ENCODE results near the gene C12orf42. TPM values are rescaled to one million over a fixed set of nuclear protein-coding genes. Genes with fewer than 3 reads are reported as not detected.

The C12orf42 gene
- total RNA-seq, 1 experiment from 2014 or later, result not detected

- Mint-ChIP-seq H3K27me3 (ENCODE audit: low read depth) (peaks cover 4% of the 10 kb centered on the region; the same call in 1 of the 2 replicates), H3K4me1 (peaks cover 0 to 5% of the 10 kb centered on the region in 2 experiments; a peak in 2 of 4 replicates), H3K27ac (no peak overlapping the region), H3K9me3 (peaks cover 0 to 2% of the 10 kb centered on the region in 2 experiments; a peak in 3 of 5 replicates), H3K36me3 (ENCODE audit: insufficient read depth in 1 of 3, low read depth in 3 of 3) (peaks cover 0 to 2% (median 0%) of the 10 kb centered on the region in 3 experiments; a peak in 1 of 7 replicates), H3K4me3 (no peak overlapping the region)
- Histone ChIP-seq H3K27ac (ENCODE audit: insufficient read length, low read depth, low read length) (no peak overlapping the region), H2BK15ac (ENCODE audit: low read depth, low read length) (no peak overlapping the region), H3K56ac (ENCODE audit: insufficient read length, low read depth, low read length) (no peak overlapping the region), H3K4ac (ENCODE audit: low read depth, low read length) (no peak overlapping the region), H3T11ph (ENCODE audit: low read length) (no peak overlapping the region), H3K79me1 (ENCODE audit: insufficient read depth, low read depth, low read length, poor library complexity, severe bottlenecking) (no peaks in the 10 kb centered on the region), H4K91ac (ENCODE audit: insufficient read length, low read depth, low read length) (no peak overlapping the region), H3K14ac (ENCODE audit: insufficient read depth, low read length) (no peak overlapping the region), H4K20me1 (ENCODE audit: control insufficient read depth, insufficient read depth, insufficient read length) (no peaks in the 10 kb centered on the region), H3K23ac (ENCODE audit: insufficient read length, low read depth, low read length) (no peak overlapping the region), H3K4me2 (ENCODE audit: insufficient read depth, insufficient read length, low read length) (no peak overlapping the region), H2BK12ac (ENCODE audit: insufficient read length, low read depth, low read length) (no peak overlapping the region), H3K27me3 (ENCODE audit: insufficient read depth, low read length) (no peaks in the 10 kb centered on the region), H4K5ac (ENCODE audit: insufficient read length, low read depth, low read length) (no peak overlapping the region), H3K9me3 (ENCODE audit: control insufficient read depth, low read depth, low read length) (no peaks in the 10 kb centered on the region), H3K23me2 (ENCODE audit: insufficient read length, low read depth, low read length, poor library complexity, severe bottlenecking) (no peaks in the 10 kb centered on the region), H3K18ac (ENCODE audit: insufficient read length, low read depth, low read length) (no peak overlapping the region), H3K79me2 (ENCODE audit: insufficient read depth, low read length) (no peaks in the 10 kb centered on the region), H3K9ac (ENCODE audit: extremely low read depth, insufficient read length, low read length) (no peak overlapping the region), H4K8ac (replicated peaks; ENCODE audit: insufficient read length, low read depth, low read length) (no peak overlapping the region), H2AFZ (ENCODE audit: low read length) (no peak overlapping the region), H2BK20ac (ENCODE audit: low read depth, low read length, poor library complexity, severe bottlenecking) (no peak overlapping the region), H2BK5ac (ENCODE audit: insufficient read length, low read length) (no peak overlapping the region), H2AK5ac (ENCODE audit: insufficient read length, low read length) (no peak overlapping the region), H3K4me1 (ENCODE audit: insufficient read depth, low read length) (no peaks in the 10 kb centered on the region), H2BK120ac (ENCODE audit: low read depth, low read length, poor library complexity, severe bottlenecking) (no peak overlapping the region)
- WGBS (ENCODE audit: extremely low coverage, insufficient read length, low lambda C conversion rate), result no CpG with 5 or more reads among the region's 2 CpGs
- no peak for DNase-seq
- TF ChIP-seq CTCF (conservative IDR thresholded peaks at IDR 0.05), result no peak
Measured at GRCh38 chr12:103475073-103475472, 20.7 kb downstream of the C12orf42 start.
